H1 (cell line): ENCODE results near the gene COMMD6. TPM values are rescaled to one million over a fixed set of nuclear protein-coding genes. Genes with fewer than 3 reads are reported as not detected.

Experiments used
- CTCF ChIA-PET: fragments of 300-600 bp; sonication (Branson Sonifier 250); formaldehyde crosslinking; loops from one replicate; lab custom pipeline; 2021; ENCODE audit not compliant: partially characterized antibody; lab: Charles Lee
- POLR2A ChIA-PET: fragments of 300-600 bp; sonication (Branson Sonifier 250); formaldehyde crosslinking; loops from one replicate; lab custom pipeline; 2021; ENCODE audit warnings: inconsistent platforms; ENCODE audit not compliant: partially characterized antibody; lab: Charles Lee
- DNase-seq, 2 experiments: peaks; one replicate each; pipeline versions ENCODE4 v3.0.0 to v3.0.0-alpha.2; 2010 to 2022; ENCODE audit warnings: low spot score in 2 of 2, low read depth in 1 of 2, mixed read lengths in 1 of 2
- FAIRE-seq: peaks from 2 replicates; lab custom pipeline; 2011; peaks lifted over from hg19 to GRCh38; lab: Jason Lieb, UNC
- H2AFZ ChIP-seq: 2 replicates; pipeline ENCODE4 v1.8.1; 2012; ENCODE audit warnings: low read length, inconsistent platforms
- H2AK5ac ChIP-seq: 2 replicates; pipeline ENCODE4 v1.6.1; 2013; ENCODE audit warnings: low read depth, low read length
- H2BK120ac ChIP-seq: replicated peaks from 2 replicates; pipeline ENCODE3; 2013; ENCODE audit warnings: low read depth, low read length, inconsistent platforms
- H2BK12ac ChIP-seq: 2 replicates; pipeline ENCODE4 v1.6.1; 2013; ENCODE audit warnings: low read depth, low read length
- H2BK15ac ChIP-seq: 2 replicates; pipeline ENCODE4 v1.6.1; 2013; ENCODE audit warnings: low read length
- H2BK20ac ChIP-seq: 2 replicates; pipeline ENCODE4 v1.6.1; 2013; ENCODE audit warnings: low read length
- H2BK5ac ChIP-seq: 2 replicates; pipeline ENCODE4 v1.6.1; 2013; ENCODE audit warnings: low read depth, low read length
- H3K14ac ChIP-seq: 2 replicates; pipeline ENCODE4 v1.6.1; 2013; ENCODE audit warnings: inconsistent platforms; ENCODE audit not compliant: insufficient read length
- H3K18ac ChIP-seq: 2 replicates; pipeline ENCODE4 v1.6.1; 2013; ENCODE audit warnings: low read length; ENCODE audit errors: extremely low read depth
- H3K23ac ChIP-seq: 2 replicates; pipeline ENCODE4 v1.6.1; 2013; ENCODE audit warnings: inconsistent platforms; ENCODE audit not compliant: insufficient read length
- H3K23me2 ChIP-seq: 2 replicates; pipeline ENCODE4 v1.6.1; 2013; ENCODE audit warnings: low read depth, low read length
- H3K27ac ChIP-seq: 2 replicates; pipeline ENCODE4 v1.6.1; 2011; ENCODE audit warnings: low read depth, low read length, inconsistent platforms
- H3K27me3 ChIP-seq, 4 experiments: replicated peaks in 1 of 4; 1 replicate in 1 of 4; 2 replicates in 3 of 4; pipeline versions ENCODE4 v1.6.1 to v1.8.1; 2011 to 2013; ENCODE audit warnings: low read length in 3 of 4, mild to moderate bottlenecking in 3 of 4, inconsistent platforms in 2 of 4, mixed read lengths in 2 of 4, moderate library complexity in 1 of 4; ENCODE audit not compliant: control insufficient read depth in 3 of 4, insufficient read depth in 3 of 4; ENCODE audit errors: extremely low read depth in 1 of 4
- H3K36me3 ChIP-seq, 4 experiments: 2 replicates each; pipeline versions ENCODE4 v1.6.1 to v1.8.1; 2011 to 2013; ENCODE audit warnings: mild to moderate bottlenecking in 4 of 4, low read length in 3 of 4, moderate library complexity in 2 of 4, control low read depth in 1 of 4, inconsistent platforms in 1 of 4; ENCODE audit not compliant: insufficient read depth in 4 of 4, control insufficient read depth in 2 of 4
- H3K4ac ChIP-seq: replicated peaks from 2 replicates; pipeline ENCODE3; 2013; ENCODE audit warnings: low read length, low read depth, mixed read lengths, inconsistent platforms; ENCODE audit not compliant: insufficient read length
- H3K4me1 ChIP-seq, 4 experiments: replicated peaks in 1 of 4; 1 replicate in 1 of 4; 2 replicates in 3 of 4; pipeline versions ENCODE4 v1.6.1 to v1.8.1; 2011 to 2013; ENCODE audit warnings: low read length in 3 of 4, inconsistent platforms in 2 of 4, mixed read lengths in 1 of 4; ENCODE audit not compliant: insufficient read depth in 4 of 4, control insufficient read depth in 3 of 4
- H3K4me2 ChIP-seq, 2 experiments: 2 replicates each; pipeline versions ENCODE4 v1.6.1 to v1.8.1; 2011 to 2013; ENCODE audit warnings: low read depth in 2 of 2, low read length in 2 of 2, control low read depth in 1 of 2, inconsistent platforms in 1 of 2, mild to moderate bottlenecking in 1 of 2; ENCODE audit not compliant: insufficient read depth in 1 of 2
- H3K4me3 ChIP-seq, 4 experiments: fragments of 200-600, 300-600 bp in 1 of 4; sonication (generic), shearing (Covaris generic), sonication (Bioruptor Twin) in 1 of 4; 2 replicates each; pipeline versions ENCODE4 v1.5.1 to v1.8.1; 2011 to 2016; ENCODE audit warnings: low read length in 4 of 4, low read depth in 3 of 4, control low read depth in 2 of 4, inconsistent platforms in 2 of 4, mild to moderate bottlenecking in 2 of 4, mixed read lengths in 1 of 4, moderate library complexity in 1 of 4; ENCODE audit not compliant: insufficient read depth in 2 of 4; ENCODE audit errors: extremely low read depth in 1 of 4
- H3K56ac ChIP-seq: replicated peaks from 2 replicates; pipeline ENCODE3; 2013; ENCODE audit warnings: low read depth, mild to moderate bottlenecking, mixed read lengths, low read length, inconsistent platforms; ENCODE audit not compliant: insufficient read length
- H3K79me1 ChIP-seq: 2 replicates; pipeline ENCODE4 v1.6.1; 2013; ENCODE audit warnings: low read depth, low read length, control low read depth
- H3K79me2 ChIP-seq, 2 experiments: 2 replicates each; pipeline versions ENCODE4 v1.6.1 to v1.8.1; 2012 to 2013; ENCODE audit warnings: low read length in 2 of 2, mild to moderate bottlenecking in 2 of 2, inconsistent platforms in 1 of 2; ENCODE audit not compliant: insufficient read depth in 2 of 2, control insufficient read depth in 1 of 2
- H3K9ac ChIP-seq, 4 experiments: replicated peaks in 1 of 4; 1 replicate in 1 of 4; 2 replicates in 3 of 4; pipeline versions ENCODE4 v1.6.1 to v1.8.1; 2011 to 2013; ENCODE audit warnings: low read depth in 3 of 4, low read length in 3 of 4, control low read depth in 2 of 4, mild to moderate bottlenecking in 2 of 4, moderate library complexity in 2 of 4, inconsistent platforms in 1 of 4; ENCODE audit errors: extremely low read depth in 1 of 4
- H3K9me3 ChIP-seq, 2 experiments: 2 replicates each; pipeline versions ENCODE4 v1.6.1 to v1.8.1; 2012 to 2013; ENCODE audit warnings: mild to moderate bottlenecking in 2 of 2, moderate library complexity in 2 of 2, control low read depth in 1 of 2, inconsistent platforms in 1 of 2, low read depth in 1 of 2, low read length in 1 of 2, mixed read lengths in 1 of 2; ENCODE audit not compliant: insufficient read depth in 2 of 2
- H4K20me1 ChIP-seq, 2 experiments: replicated peaks in 1 of 2; 2 replicates each; pipeline versions ENCODE3 to v1.8.1; 2011 to 2013; ENCODE audit warnings: inconsistent platforms in 2 of 2, low read length in 2 of 2, mild to moderate bottlenecking in 1 of 2; ENCODE audit not compliant: insufficient read depth in 2 of 2, control insufficient read depth in 1 of 2
- H4K5ac ChIP-seq: 2 replicates; pipeline ENCODE4 v1.6.1; 2013; ENCODE audit warnings: low read length, low read depth, mixed read lengths, inconsistent platforms; ENCODE audit not compliant: insufficient read length
- H4K8ac ChIP-seq: 2 replicates; pipeline ENCODE4 v1.8.0; 2013; ENCODE audit warnings: mild to moderate bottlenecking, moderate library complexity, low read length, inconsistent platforms; ENCODE audit not compliant: insufficient read depth; ENCODE audit errors: extremely low read depth
- H4K91ac ChIP-seq: replicated peaks from 2 replicates; pipeline ENCODE3; 2013; ENCODE audit warnings: low read length, mixed read lengths, inconsistent platforms; ENCODE audit not compliant: insufficient read length
- BACH1 ChIP-seq: IDR thresholded peaks from 2 replicates; pipeline ENCODE4 v1.6.1; 2012; ENCODE audit warnings: low read length, improper control_type of control experiment
- KDM5A ChIP-seq: fragments of 200-600 bp; IDR thresholded peaks from 2 replicates; pipeline ENCODE4 v1.7.1; 2012; ENCODE audit warnings: mild to moderate bottlenecking, low read length, inconsistent platforms, mixed read lengths
- NRF1 ChIP-seq: IDR thresholded peaks from 2 replicates; pipeline ENCODE4 v1.6.1; 2011; ENCODE audit warnings: mild to moderate bottlenecking, low read depth, low read length, improper control_type of control experiment
- RBBP5 ChIP-seq: IDR thresholded peaks from 2 replicates; pipeline ENCODE4 v1.7.1; 2012; ENCODE audit warnings: low read depth, mild to moderate bottlenecking, inconsistent platforms, low read length, moderate library complexity, borderline replicate concordance
- TBP ChIP-seq: IDR thresholded peaks from 2 replicates; pipeline ENCODE4 v1.6.1; 2011; ENCODE audit warnings: low read depth, low read length, improper control_type of control experiment
- WGBS, 2 experiments: shearing (Covaris generic) in 1 of 2; methylation state at CpG; one replicate each; pipeline versions ENCODE4 v1.1.6 to v1.1.7; 2013 to 2015; ENCODE audit warnings: low lambda C conversion rate in 2 of 2, mixed read lengths in 2 of 2, inconsistent platforms in 1 of 2, low coverage in 1 of 2, missing lambda C conversion rate in 1 of 2; ENCODE audit not compliant: insufficient replicate concordance in 2 of 2, insufficient coverage in 1 of 2, insufficient read length in 1 of 2; ENCODE audit errors: extremely low coverage in 1 of 2, missing lambda C conversion rate in 1 of 2; 5-methylcytosine and 5-hydroxymethylcytosine counted together
- polyA plus RNA-seq, 7 experiments: library from polyadenylated mRNA; depleted of rRNA in 3 of 7; stranded (reverse) in 5 of 7; unstranded in 2 of 7; fragments of >200 nt in 5 of 7; fragments of 200-250 nt in 2 of 7; gene quantifications; 1 replicate in 5 of 7; 2 replicates in 1 of 7; 4 replicates in 1 of 7; pipeline versions ENCODE4 v1.2.1 to v1.2.3, GENCODE V29; 2011 to 2013; ENCODE audit warnings: missing spikeins in 2 of 7, mixed read lengths in 2 of 7
- total RNA-seq: library from RNA; stranded (reverse); fragmentation: NEBNext Ultra II Directional; extraction: Animal tissue kit (Norgen Biotek cat#: 25700); gene quantifications from 2 replicates; pipeline ENCODE4 v1.2.1, GENCODE V29; 2021

COMMD6 gene
- total and polyA plus RNA-seq, 2 of the 8 experiments (the other 6 are each of a cell fraction or from before 2014, with no cell fraction given), result 53.2 to 122 TPM

GRCh38 chr13:75555836-75556235 is 18.2 kb upstream of the COMMD6 start:
- Histone ChIP-seq H2AFZ (no peak overlapping the region), H2BK120ac (no peak overlapping the region)
- no peak for FAIRE-seq
- TF ChIP-seq RBBP5 (no peak), TBP (no peak), KDM5A (no peak), BACH1 (no peak), NRF1 (no peak)

More at GRCh38 chr13:75555836-75556235, 18.2 kb upstream of the COMMD6 start:
- Histone ChIP-seq H4K8ac (no peak overlapping the region), H3K23ac (no peak overlapping the region), H2BK5ac (no peak overlapping the region), H3K36me3 (peaks cover 0 to 6% (median 5%) of the 10 kb centered on the region in 4 experiments; a peak in 4 of 8 replicates), H3K4me2 (no peak overlapping the region), H2AK5ac (no peak overlapping the region), H4K91ac (no peak overlapping the region), H3K9ac (no peak overlapping the region), H3K4ac (no peak overlapping the region), H3K79me1 (no peaks in the 10 kb centered on the region; the same call in 1 of the 2 replicates), H2BK20ac (no peak overlapping the region), H3K4me3 (no peak overlapping the region), H3K79me2 (peaks cover 0 to 30% of the 10 kb centered on the region in 2 experiments; a peak in 2 of 4 replicates), H3K4me1 (0 out of 7 replicates have a peak, but pooled peaks cover 0 to 3% (median 0%) of the 10 kb centered on the region in 4 experiments), H3K23me2 (no peaks in the 10 kb centered on the region), H3K9me3 (no peaks in the 10 kb centered on the region), H2BK15ac (no peak overlapping the region), H4K5ac (no peak overlapping the region), H4K20me1 (peaks cover 0 to 3% of the 10 kb centered on the region in 2 experiments), H3K56ac (no peak overlapping the region), H3K18ac (no peak overlapping the region), H3K27ac (no peak overlapping the region), H3K14ac (no peak overlapping the region), H3K27me3 (no peaks in the 10 kb centered on the region), H2BK12ac (no peak overlapping the region)
- no peak for DNase-seq
- 94% methylated on average over 1 of the region's 1 CpG; no CpG with 5 or more reads in 1 of the 2 experiments for WGBS, 2 experiments
- CTCF ChIA-PET, result no interaction called here
- POLR2A ChIA-PET, result no interaction called here
